Measurements from ENCODE around the gene HSPA13.
A peak's percentile ranks its signal among the peaks of the same experiment; 100 is the strongest.

HSPA13 gene, protein sequence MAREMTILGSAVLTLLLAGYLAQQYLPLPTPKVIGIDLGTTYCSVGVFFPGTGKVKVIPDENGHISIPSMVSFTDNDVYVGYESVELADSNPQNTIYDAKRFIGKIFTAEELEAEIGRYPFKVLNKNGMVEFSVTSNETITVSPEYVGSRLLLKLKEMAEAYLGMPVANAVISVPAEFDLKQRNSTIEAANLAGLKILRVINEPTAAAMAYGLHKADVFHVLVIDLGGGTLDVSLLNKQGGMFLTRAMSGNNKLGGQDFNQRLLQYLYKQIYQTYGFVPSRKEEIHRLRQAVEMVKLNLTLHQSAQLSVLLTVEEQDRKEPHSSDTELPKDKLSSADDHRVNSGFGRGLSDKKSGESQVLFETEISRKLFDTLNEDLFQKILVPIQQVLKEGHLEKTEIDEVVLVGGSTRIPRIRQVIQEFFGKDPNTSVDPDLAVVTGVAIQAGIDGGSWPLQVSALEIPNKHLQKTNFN

GRCh38 chr21:14382835-14383595 is at the start of gene HSPA13:
HSPA13 (minus strand) TSS chr21:14383146; CDS start chr21:14383119, 27 bp downstream.
- Histone ChIP-seq H3K27me3 (ENCODE audit: control insufficient read depth in 5 of 5, insufficient read depth in 4 of 5, low read length in 5 of 5) (no peaks in the 10 kb centered on the region), H3K36me3 (ENCODE audit: control insufficient read depth in 5 of 5, insufficient read depth in 5 of 5, low read length in 5 of 5) (peaks cover 2 to 5% (median 2%) of the 10 kb centered on the region in 5 donors), H3K4me3 (ENCODE audit: low read depth in 1 of 5, low read length in 5 of 5) (peak within 1 kb of the TSS; percentile 88 to 97 (median 94)), H3K9me3 (ENCODE audit: control insufficient read depth in 5 of 5, low read length in 5 of 5) (no peaks in the 10 kb centered on the region), H3K9ac (ENCODE audit: low read length in 5 of 5) (peak within 1 kb of the TSS; percentile 82 to 88 (median 86)), H3K4me1 (ENCODE audit: control insufficient read depth in 5 of 5, insufficient read depth in 5 of 5, low read length in 5 of 5) (peaks cover 4 to 23% (median 20%) of the 10 kb centered on the region in 5 donors), H3K27ac (ENCODE audit: low read depth, low read length) (peak within 1 kb of the TSS; percentile 87)

DNA sequence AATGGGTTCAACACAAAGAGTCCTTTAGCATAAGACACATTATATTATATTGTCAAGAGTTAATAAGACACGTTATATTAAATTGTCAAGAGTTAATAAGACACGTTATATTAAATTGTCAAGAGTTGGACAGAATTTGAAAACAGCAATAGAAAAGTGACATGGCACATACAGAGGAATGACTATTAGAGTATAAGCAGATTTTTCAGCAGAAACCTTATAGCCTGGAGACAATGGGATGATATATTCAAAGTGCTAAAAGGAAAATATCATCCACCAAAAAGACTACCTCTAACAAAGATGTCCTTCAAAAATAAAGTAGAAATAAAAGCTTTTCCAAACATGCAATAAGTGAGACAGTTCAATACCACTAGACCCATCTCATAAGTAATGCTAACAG is 36.0 kb upstream of the HSPA13 start:
- no peaks in the 10 kb centered on the region for H3K36me3 ChIP-seq (ENCODE audit: control insufficient read depth in 5 of 5, insufficient read depth in 5 of 5, low read length in 5 of 5)
- no peak overlapping the region for H3K9ac ChIP-seq (ENCODE audit: low read length in 5 of 5)
- H3K27me3 ChIP-seq (ENCODE audit: control insufficient read depth in 5 of 5, insufficient read depth in 4 of 5, low read length in 5 of 5), result peaks cover 0 to 2% (median 0%) of the 10 kb centered on the region in 5 donors
- H3K27ac ChIP-seq (ENCODE audit: low read depth, low read length), result no peak overlapping the region
- no peaks in the 10 kb centered on the region for H3K4me1 ChIP-seq (ENCODE audit: control insufficient read depth in 5 of 5, insufficient read depth in 5 of 5, low read length in 5 of 5)
- no peak overlapping the region for H3K4me3 ChIP-seq (ENCODE audit: low read depth in 1 of 5, low read length in 5 of 5)
- H3K9me3 ChIP-seq (ENCODE audit: control insufficient read depth in 5 of 5, low read length in 5 of 5), result peaks cover 12 to 44% (median 34%) of the 10 kb centered on the region in 5 donors

GRCh38 chr21:14414932-14415508 is 32.1 kb upstream of the HSPA13 start:
- Histone ChIP-seq H3K4me3 (ENCODE audit: low read depth in 1 of 5, low read length in 5 of 5) (no peak overlapping the region), H3K9ac (ENCODE audit: low read length in 5 of 5) (no peak overlapping the region), H3K27ac (ENCODE audit: low read depth, low read length) (no peak overlapping the region), H3K4me1 (ENCODE audit: control insufficient read depth in 5 of 5, insufficient read depth in 5 of 5, low read length in 5 of 5) (no peaks in the 10 kb centered on the region), H3K36me3 (ENCODE audit: control insufficient read depth in 5 of 5, insufficient read depth in 5 of 5, low read length in 5 of 5) (no peaks in the 10 kb centered on the region), H3K27me3 (ENCODE audit: control insufficient read depth in 5 of 5, insufficient read depth in 4 of 5, low read length in 5 of 5) (no peaks in the 10 kb centered on the region), H3K9me3 (ENCODE audit: control insufficient read depth in 5 of 5, low read length in 5 of 5) (peaks cover 9 to 30% (median 25%) of the 10 kb centered on the region in 5 donors)

DNA sequence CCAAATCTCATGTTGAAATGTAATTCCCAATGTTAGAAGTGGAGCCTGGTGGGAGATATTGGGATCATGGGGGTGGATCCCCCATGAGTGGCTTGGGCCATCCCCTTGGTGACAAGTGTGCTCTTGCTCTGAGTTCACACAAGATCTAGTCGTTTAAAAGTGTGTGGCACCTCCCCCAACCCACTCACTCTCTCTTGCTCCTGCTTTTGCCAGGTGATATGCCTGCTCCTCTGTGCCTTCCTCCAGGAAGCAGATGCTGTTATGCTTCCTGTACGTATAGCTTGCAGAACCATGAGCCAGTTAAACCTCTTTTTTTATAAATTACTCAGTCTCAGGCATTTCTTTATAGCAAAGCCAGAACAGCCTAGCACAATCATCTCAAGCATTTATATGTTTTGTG is 23.0 kb upstream of the HSPA13 start:
- Histone ChIP-seq H3K4me3 (ENCODE audit: low read depth in 1 of 5, low read length in 5 of 5) (no peak overlapping the region), H3K27me3 (ENCODE audit: control insufficient read depth in 5 of 5, insufficient read depth in 4 of 5, low read length in 5 of 5) (no peaks in the 10 kb centered on the region), H3K27ac (ENCODE audit: low read depth, low read length) (no peak overlapping the region), H3K9me3 (ENCODE audit: control insufficient read depth in 5 of 5, low read length in 5 of 5) (no peaks in the 10 kb centered on the region), H3K9ac (ENCODE audit: low read length in 5 of 5) (no peak overlapping the region), H3K36me3 (ENCODE audit: control insufficient read depth in 5 of 5, insufficient read depth in 5 of 5, low read length in 5 of 5) (no peaks in the 10 kb centered on the region), H3K4me1 (ENCODE audit: control insufficient read depth in 5 of 5, insufficient read depth in 5 of 5, low read length in 5 of 5) (no peaks in the 10 kb centered on the region)

DNA sequence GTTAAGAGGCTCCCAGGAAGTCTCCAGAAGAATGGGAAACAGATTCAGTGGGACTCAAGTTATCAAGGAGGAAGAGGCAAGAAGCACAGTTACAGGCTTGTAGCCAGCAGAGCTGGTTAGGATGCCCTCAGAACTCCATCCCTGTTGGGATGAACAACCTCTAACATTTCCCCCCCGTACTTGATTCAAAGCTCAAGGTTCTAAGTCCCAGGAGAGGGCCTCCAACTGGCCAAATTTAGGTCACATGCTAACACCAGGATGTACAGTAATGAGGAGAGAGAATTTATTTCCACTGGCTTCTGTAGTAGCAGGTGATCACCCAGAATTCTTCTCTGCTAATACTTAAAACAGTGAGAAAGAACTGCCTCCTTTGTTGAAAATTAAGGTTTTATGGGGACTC is 22.3 kb upstream of the HSPA13 start:
- Histone ChIP-seq H3K9ac (ENCODE audit: low read length in 5 of 5) (no peak overlapping the region), H3K4me3 (ENCODE audit: low read depth in 1 of 5, low read length in 5 of 5) (no peak overlapping the region), H3K36me3 (ENCODE audit: control insufficient read depth in 5 of 5, insufficient read depth in 5 of 5, low read length in 5 of 5) (no peaks in the 10 kb centered on the region)

GRCh38 chr21:14403681-14404318 is 20.9 kb upstream of the HSPA13 start:
- Histone ChIP-seq H3K27ac (ENCODE audit: low read depth, low read length) (no peak overlapping the region), H3K4me1 (ENCODE audit: control insufficient read depth in 5 of 5, insufficient read depth in 5 of 5, low read length in 5 of 5) (no peaks in the 10 kb centered on the region), H3K9me3 (ENCODE audit: control insufficient read depth in 5 of 5, low read length in 5 of 5) (no peaks in the 10 kb centered on the region), H3K27me3 (ENCODE audit: control insufficient read depth in 5 of 5, insufficient read depth in 4 of 5, low read length in 5 of 5) (no peaks in the 10 kb centered on the region), H3K36me3 (ENCODE audit: control insufficient read depth in 5 of 5, insufficient read depth in 5 of 5, low read length in 5 of 5) (no peaks in the 10 kb centered on the region), H3K4me3 (ENCODE audit: low read depth in 1 of 5, low read length in 5 of 5) (no peak overlapping the region), H3K9ac (ENCODE audit: low read length in 5 of 5) (no peak overlapping the region)

More for the DNA sequence above, 22.3 kb upstream of the HSPA13 start:
- Histone ChIP-seq H3K27ac (ENCODE audit: low read depth, low read length) (no peak overlapping the region), H3K4me1 (ENCODE audit: control insufficient read depth in 5 of 5, insufficient read depth in 5 of 5, low read length in 5 of 5) (no peaks in the 10 kb centered on the region), H3K9me3 (ENCODE audit: control insufficient read depth in 5 of 5, low read length in 5 of 5) (no peaks in the 10 kb centered on the region), H3K27me3 (ENCODE audit: control insufficient read depth in 5 of 5, insufficient read depth in 4 of 5, low read length in 5 of 5) (no peaks in the 10 kb centered on the region)

- Histone ChIP-seq H3K27me3 (ENCODE audit: control insufficient read depth in 5 of 5, insufficient read depth in 4 of 5, low read length in 5 of 5) (no peaks in the 10 kb centered on the region), H3K36me3 (ENCODE audit: control insufficient read depth in 5 of 5, insufficient read depth in 5 of 5, low read length in 5 of 5) (no peaks in the 10 kb centered on the region), H3K9me3 (ENCODE audit: control insufficient read depth in 5 of 5, low read length in 5 of 5) (no peaks in the 10 kb centered on the region), H3K4me1 (ENCODE audit: control insufficient read depth in 5 of 5, insufficient read depth in 5 of 5, low read length in 5 of 5) (no peaks in the 10 kb centered on the region), H3K9ac (ENCODE audit: low read length in 5 of 5) (no peak overlapping the region), H3K27ac (ENCODE audit: low read depth, low read length) (no peak overlapping the region), H3K4me3 (ENCODE audit: low read depth in 1 of 5, low read length in 5 of 5) (no peak overlapping the region)
Measured at GRCh38 chr21:14401217-14401616, 18.3 kb upstream of the HSPA13 start.

- Histone ChIP-seq H3K4me3 (ENCODE audit: low read depth in 1 of 5, low read length in 5 of 5) (no peak overlapping the region), H3K27ac (ENCODE audit: low read depth, low read length) (no peak overlapping the region), H3K9me3 (ENCODE audit: control insufficient read depth in 5 of 5, low read length in 5 of 5) (no peaks in the 10 kb centered on the region), H3K27me3 (ENCODE audit: control insufficient read depth in 5 of 5, insufficient read depth in 4 of 5, low read length in 5 of 5) (no peaks in the 10 kb centered on the region), H3K4me1 (ENCODE audit: control insufficient read depth in 5 of 5, insufficient read depth in 5 of 5, low read length in 5 of 5) (peaks cover under 1 to 8% (median 6%) of the 10 kb centered on the region in 5 donors), H3K36me3 (ENCODE audit: control insufficient read depth in 5 of 5, insufficient read depth in 5 of 5, low read length in 5 of 5) (no peaks in the 10 kb centered on the region), H3K9ac (ENCODE audit: low read length in 5 of 5) (no peak overlapping the region)
Measured at GRCh38 chr21:14388282-14388681, 5.3 kb upstream of the HSPA13 start.

- H3K27me3 ChIP-seq (ENCODE audit: control insufficient read depth in 5 of 5, insufficient read depth in 4 of 5, low read length in 5 of 5), result no peaks in the 10 kb centered on the region
- H3K36me3 ChIP-seq (ENCODE audit: control insufficient read depth in 5 of 5, insufficient read depth in 5 of 5, low read length in 5 of 5), result peaks cover 0 to 4% (median 0%) of the 10 kb centered on the region in 5 donors
- H3K27ac ChIP-seq (ENCODE audit: low read depth, low read length), result peak overlapping the region; percentile 87
- no peaks in the 10 kb centered on the region for H3K9me3 ChIP-seq (ENCODE audit: control insufficient read depth in 5 of 5, low read length in 5 of 5)
- H3K9ac ChIP-seq (ENCODE audit: low read length in 5 of 5), result peak overlapping the region in 3 of 5 donors; percentile 80 to 88 (median 86)
- H3K4me3 ChIP-seq (ENCODE audit: low read depth in 1 of 5, low read length in 5 of 5), result peak overlapping the region in 3 of 5 donors; percentile 86 to 97 (median 94)
- H3K4me1 ChIP-seq (ENCODE audit: control insufficient read depth in 5 of 5, insufficient read depth in 5 of 5, low read length in 5 of 5), result peaks cover 4 to 23% (median 20%) of the 10 kb centered on the region in 5 donors
Measured at GRCh38 chr21:14384453-14384852, 1.5 kb upstream of the HSPA13 start.

All from subcutaneous abdominal adipose tissue (tissue), 5 donors.